ENCODE measurements around the gene SLC45A2.
"Not testable (repeated sequence)": the region's sequence is repeated elsewhere in the genome, so short reads cannot be mapped to it uniquely, and the experiment has no call there.

SLC45A2 gene

DNA sequence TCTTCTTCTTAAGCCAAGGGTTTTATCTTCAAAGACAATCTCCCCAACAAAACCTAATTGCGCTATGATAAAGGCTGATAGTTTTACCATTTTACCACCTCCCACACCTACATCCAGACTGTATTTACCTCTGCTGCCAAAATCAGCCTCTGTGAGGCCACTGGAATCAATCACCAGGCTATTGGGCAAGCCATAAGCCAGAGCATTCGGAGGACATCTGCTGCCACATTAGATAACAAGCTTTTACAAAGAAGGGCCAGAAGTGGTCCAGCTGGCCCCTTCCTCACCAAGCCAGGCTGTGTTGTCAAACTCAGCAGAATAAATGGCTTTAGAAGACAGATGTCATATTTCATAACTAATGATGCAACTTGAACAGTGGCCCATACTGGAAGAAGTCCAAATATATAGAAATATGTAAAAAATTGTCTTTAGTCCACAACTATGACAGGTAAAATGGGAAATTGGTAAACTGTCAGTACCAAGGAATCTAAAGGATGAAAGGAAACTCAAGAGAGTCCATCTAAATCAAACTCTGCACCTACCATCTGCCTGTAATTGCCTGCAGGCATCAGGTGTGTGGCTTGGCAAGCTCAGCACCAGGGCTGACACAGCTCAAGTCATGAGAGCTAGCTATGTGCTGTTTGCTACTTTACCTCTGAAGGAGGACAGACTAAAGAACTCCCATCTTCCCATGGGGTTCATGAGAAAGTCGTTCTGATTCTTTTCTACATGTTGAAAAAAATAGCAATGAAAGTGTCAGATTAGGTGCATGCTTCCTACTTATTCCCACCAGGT lies 16.1 kb downstream of the SLC45A2 start:
- no peak for DNase-seq (ENCODE audit: low read depth)

DNA sequence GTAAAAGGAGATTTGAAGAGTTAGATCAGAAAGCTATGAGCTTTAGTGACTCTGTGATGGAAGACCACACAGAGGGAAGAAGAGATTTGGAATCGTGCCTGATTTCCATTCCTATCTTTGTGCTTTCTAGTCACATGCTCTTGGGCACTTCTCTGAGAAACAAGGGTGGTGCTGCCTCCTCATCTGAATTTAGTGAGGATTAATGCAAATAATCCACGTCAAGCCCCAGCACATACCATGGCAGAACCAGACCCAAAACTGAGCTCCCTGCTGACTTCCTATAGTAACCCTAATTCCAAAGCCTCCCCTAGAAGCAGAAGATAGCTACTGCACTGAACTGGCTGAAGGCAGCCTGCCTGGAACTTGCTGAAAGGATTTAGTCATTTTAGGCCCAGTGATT lies 17.7 kb downstream of the SLC45A2 start:
- no peak for DNase-seq (ENCODE audit: low read depth)

- DNase-seq (ENCODE audit: low read depth) = no peak
Observed at GRCh38 chr5:33964132-33964700, 20.3 kb downstream of the SLC45A2 start.

DNA sequence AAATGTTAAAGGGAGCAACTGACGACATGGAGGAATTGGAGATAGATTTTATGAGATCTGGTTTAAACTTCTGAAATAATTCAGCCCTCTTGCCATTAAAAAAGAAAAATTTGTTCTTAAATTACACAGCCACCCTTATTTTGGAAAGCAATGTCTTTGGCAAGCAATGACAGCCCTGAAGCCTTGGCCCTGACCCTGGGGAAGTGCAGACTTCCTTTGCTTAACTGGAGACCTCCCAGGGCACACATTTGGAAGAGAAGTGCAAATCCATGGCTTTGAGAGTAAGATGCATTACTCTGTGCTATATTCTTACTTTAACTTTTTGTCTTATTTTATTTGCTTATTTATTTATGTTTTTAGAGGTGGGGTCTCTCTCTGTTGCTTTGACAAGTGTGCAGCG lies 26.3 kb downstream of the SLC45A2 start:
- DNase-seq (ENCODE audit: low read depth) = no peak

GRCh38 chr5:33957577-33958150 lies 26.8 kb downstream of the SLC45A2 start:
- DNase-seq (ENCODE audit: low read depth) = no peak

- DNase-seq (ENCODE audit: low read depth) = not testable (repeated sequence)
Observed at GRCh38 chr5:33952175-33952574, 32.3 kb downstream of the SLC45A2 start.

DNA sequence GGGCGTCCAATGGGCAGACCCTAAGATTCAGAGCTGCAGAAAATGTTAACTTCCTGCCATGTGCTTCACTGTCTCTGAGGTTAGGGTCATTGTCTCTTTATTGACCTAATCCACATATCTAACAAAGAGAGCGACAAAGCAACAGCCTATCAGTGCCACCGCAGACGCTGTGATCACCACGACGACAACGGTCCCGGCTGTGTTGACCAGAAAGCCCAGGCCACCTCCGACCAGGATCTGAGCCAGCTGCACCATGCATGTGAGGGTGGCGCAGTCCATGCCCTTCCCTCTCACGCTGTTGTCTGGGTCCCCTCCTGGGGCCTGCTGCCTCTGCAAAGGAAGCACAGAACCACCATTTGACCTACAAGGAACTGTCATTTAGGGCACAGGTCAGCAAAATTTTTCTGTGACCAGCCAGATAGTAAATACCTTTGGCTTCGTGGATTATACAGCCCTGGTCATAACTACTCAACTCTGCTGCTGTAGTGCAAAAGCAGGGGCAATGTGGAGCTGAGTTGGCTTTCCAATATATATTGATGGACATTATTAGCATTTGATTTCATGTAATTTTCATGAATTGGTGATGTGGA lies 39.9 kb downstream of the SLC45A2 start:
- DNase-seq (ENCODE audit: low read depth) = no peak

GRCh38 chr5:33941090-33941489 lies 43.4 kb downstream of the SLC45A2 start:
- no peak for DNase-seq (ENCODE audit: low read depth)

- no peak for DNase-seq (ENCODE audit: low read depth)
Observed at GRCh38 chr5:33939556-33940262, 44.8 kb downstream of the SLC45A2 start.

GRCh38 chr5:33938881-33939280 lies 45.6 kb downstream of the SLC45A2 start:
- DNase-seq (ENCODE audit: low read depth) = no peak

- DNase-seq (ENCODE audit: low read depth) = no peak
Observed at GRCh38 chr5:33938507-33938796, 46.0 kb downstream of the SLC45A2 start.

DNA sequence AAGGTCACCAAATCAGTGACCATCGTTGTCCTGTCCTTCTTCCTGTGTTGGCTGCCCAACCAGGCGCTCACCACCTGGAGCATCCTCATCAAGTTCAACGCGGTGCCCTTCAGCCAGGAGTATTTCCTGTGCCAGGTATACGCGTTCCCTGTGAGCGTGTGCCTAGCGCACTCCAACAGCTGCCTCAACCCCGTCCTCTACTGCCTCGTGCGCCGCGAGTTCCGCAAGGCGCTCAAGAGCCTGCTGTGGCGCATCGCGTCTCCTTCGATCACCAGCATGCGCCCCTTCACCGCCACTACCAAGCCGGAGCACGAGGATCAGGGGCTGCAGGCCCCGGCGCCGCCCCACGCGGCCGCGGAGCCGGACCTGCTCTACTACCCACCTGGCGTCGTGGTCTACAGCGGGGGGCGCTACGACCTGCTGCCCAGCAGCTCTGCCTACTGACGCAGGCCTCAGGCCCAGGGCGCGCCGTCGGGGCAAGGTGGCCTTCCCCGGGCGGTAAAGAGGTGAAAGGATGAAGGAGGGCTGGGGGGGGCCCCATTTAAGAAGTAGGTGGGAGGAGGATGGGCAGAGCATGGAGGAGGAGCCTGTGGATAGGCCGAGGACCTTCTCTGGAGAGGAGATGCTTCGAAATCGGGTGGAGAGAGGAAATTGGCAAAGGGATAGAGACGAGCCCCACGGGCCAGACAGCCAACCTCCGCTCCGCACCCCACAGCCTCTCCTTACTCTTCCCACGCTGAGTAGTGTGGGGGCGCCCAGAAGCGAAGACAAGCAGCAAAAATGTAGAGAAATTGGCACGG lies 46.6 kb downstream of the SLC45A2 start:
- DNase-seq (ENCODE audit: low read depth) = no peak

GRCh38 chr5:33937017-33937706 lies 47.3 kb downstream of the SLC45A2 start:
- no peak for DNase-seq (ENCODE audit: low read depth)

GRCh38 chr5:33936381-33937016 lies 48.0 kb downstream of the SLC45A2 start, which contains the start of gene RXFP3:
Gene RXFP3 (plus strand): TSS chr5:33936386. CDS start chr5:33936741, 355 bp downstream.
- no peak for DNase-seq (ENCODE audit: low read depth)

DNA sequence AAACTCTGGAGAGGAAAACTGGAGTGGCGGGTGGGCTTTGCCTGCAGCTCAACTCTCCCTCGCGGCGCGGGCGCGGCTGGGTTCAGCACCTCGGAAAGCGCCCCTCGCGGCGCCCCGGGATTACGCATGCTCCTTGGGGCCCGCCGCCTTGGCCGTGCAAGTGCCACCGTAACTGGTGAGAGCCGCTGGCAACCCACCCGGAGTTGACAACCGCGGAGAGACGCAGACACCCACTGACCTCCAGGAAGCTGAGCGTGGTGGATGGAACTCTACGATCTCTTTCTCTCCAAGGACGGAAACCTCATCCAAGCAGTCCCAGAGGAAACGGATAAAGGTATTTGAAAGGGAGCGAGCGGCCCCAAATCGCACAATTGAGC lies 48.5 kb downstream of the SLC45A2 start:
- peak; percentile 20 for DNase-seq (ENCODE audit: low read depth)

GRCh38 chr5:33934176-33934575 lies 50.3 kb downstream of the SLC45A2 start:
- DNase-seq (ENCODE audit: low read depth) = no peak

DNA sequence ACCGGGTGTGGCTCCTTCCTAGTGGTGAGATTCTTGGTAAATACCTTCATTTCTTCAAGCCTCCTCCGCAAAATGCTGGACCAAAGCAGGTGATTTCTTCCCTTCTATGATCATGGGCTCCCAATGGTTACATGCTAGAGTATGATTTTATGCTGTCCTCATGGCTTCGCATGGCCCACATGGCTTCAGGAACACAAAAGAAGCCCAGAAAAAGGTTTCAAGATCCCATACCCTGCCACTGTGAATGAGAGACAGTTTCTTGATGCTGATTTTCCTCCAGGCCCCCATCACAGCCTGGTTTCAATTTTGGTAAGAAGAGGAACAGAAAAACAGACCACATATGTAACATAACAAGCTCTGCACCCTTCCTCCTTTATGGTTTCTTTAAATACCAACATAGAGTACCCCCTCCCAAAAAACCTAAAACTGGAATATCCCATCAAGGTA lies 50.7 kb downstream of the SLC45A2 start:
- DNase-seq (ENCODE audit: low read depth) = no peak

- no peak for DNase-seq (ENCODE audit: low read depth)
Observed at GRCh38 chr5:33931136-33931535, 53.4 kb downstream of the SLC45A2 start.

- DNase-seq (ENCODE audit: low read depth) = no peak
Observed at GRCh38 chr5:33929925-33930690, 54.4 kb downstream of the SLC45A2 start.

DNA sequence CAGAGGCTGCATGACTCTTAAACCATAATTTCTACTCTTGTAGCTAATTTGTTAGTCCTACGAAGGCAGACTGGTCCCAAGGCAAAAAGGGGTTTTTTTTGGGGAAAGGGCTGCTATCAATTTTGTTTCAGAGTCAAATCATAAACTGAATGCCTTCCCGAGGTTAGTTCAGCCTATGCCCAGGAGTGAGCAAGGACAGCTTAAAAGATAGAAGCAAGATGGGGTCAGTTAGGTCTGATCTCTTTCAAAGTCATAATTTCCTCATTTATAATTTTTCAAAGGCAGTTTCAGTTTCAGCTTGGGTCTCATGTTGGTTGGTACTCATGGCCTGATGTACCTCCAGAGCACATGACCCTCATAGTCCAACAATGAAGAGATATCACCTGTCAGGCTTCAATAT lies 56.2 kb downstream of the SLC45A2 start:
- DNase-seq (ENCODE audit: low read depth) = no peak
